NCI-H2171 (cell line): ENCODE measurements around the gene NKG7.
A peak's percentile ranks its signal among the peaks of the same experiment; 100 is the strongest.

Experiments
- DNase-seq: peaks from one replicate; lab custom pipeline; 2025; lab: John Stamatoyannopoulos, UW

The NKG7 gene

GRCh38 chr19:51359294-51359693 lies 13.2 kb downstream of the NKG7 start:
- DNase-seq = no peak

DNA sequence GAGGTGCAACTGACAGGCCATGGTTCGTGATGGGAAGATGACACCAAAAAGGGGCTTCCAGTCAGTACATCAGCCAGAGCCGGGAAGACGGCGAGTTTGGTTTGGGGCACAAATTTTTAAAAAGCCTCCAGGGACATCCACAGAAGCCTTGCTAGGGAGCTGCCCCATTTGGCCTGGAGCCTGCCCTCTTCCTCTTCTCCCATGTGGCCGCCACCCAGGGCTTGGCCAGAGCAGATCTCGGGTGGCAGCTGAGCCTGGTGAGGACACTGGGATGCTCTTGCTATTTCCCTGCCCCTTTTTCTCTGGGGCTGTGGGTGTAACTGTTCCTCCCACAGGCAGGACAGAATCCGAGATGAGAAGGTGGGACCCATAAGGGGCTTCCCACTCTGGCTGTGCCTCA lies 14.5 kb downstream of the NKG7 start:
- DNase-seq = no peak

GRCh38 chr19:51356159-51356801 lies 16.2 kb downstream of the NKG7 start:
- no peak for DNase-seq

DNA sequence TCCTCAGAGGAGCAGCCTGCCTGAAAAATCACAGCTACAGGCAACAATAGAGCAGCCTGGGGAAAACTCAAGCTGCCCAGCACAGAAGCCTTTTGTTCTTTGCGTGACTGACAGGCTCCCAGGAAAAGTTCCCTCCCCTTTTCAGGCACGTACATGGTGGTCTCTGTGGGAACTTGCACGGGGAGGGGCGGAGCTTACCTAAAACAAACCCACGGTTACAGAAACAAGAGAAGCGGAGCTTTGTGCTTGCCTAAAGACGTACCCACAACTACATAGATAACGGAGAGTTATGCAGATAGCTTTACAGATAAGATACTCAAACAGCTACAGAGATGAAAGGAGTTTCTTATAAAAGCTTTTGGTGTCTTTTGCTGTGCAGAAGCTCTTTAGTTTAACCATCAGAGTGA lies 17.7 kb downstream of the NKG7 start:
- no peak for DNase-seq

DNA sequence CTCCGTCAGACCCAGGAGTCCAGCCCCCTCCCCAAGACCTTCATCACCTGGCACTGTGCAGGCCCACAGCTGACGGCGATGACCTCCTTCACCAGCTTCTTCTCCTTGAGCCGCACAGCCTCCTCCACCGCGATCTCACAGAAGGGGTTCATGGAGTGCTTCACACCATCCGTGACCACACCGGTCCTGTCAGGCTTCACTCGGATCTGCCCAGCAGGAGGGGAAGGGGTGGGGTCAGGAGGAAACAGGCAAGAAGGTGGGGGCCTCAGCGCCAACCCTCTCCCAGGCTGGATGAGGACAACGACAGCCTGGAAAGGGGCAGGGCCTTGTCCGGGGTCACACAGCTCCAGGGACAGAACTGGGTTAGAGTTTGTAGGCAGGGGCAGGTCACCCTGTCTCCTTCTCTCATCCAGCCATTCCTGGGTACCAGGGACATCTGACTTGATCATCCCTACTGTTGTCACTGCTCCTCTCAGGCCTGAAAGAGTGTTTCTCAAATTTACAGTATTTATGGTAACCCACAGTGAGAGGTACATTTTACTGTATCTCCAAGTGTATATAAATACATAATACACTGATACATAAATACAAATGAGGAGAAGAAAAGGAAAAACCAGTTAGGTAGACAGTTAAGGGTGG lies 18.2 kb downstream of the NKG7 start:
- DNase-seq = no peak

DNA sequence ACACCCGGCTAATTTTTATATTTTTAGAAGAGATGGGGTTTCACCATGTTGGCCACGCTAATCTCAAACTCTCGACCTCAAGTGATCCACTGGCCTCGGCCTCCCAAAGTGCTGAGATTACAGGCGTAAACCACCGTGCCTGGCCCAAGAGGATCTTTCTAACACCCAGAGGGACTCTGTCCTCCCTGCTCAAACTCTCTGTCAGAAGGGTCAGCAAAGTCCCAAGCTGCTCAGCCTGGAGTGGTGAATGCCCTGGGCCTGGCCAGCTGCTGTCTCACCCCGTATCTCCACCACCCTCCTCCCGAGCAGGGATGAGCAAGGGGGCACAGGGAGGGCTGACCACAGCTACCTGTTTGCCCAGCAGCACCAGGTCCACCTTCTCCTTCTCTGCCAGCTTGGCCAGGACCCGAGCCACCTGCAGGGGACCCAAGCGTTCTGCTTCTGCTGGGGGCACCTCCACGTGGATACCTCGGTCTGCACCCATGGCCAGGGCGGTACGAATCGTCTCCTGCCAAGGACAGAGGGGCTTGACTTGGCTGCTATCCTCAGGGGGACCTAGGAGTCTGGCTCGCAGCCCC lies 19.6 kb downstream of the NKG7 start:
- no peak for DNase-seq

- no peak for DNase-seq
Measured at GRCh38 chr19:51351266-51351990, 21.0 kb downstream of the NKG7 start.

GRCh38 chr19:51347209-51347928 lies 25.1 kb downstream of the NKG7 start:
- DNase-seq = no peak

DNA sequence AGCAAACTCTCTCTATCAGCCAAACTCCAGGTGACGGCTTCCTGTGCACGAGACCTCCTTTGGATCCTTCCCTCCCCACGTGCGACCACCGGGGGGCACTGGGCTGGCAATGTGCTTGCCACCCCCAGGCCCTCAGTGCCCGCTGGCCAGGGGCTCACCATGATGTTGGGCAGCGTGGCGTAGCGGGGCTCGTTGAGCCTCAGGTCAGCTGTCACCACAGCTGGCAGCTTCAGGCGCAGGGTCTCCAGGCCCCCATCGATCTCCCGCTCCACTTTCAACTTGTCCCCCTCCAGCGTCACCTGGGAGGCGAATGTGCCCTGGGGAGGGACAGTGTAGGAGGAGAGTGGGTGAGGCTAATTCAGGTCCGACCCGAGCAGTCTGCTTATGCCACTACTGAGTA lies 25.7 kb downstream of the NKG7 start:
- no peak for DNase-seq

GRCh38 chr19:51345076-51345620 lies 27.3 kb downstream of the NKG7 start:
- no peak for DNase-seq

DNA sequence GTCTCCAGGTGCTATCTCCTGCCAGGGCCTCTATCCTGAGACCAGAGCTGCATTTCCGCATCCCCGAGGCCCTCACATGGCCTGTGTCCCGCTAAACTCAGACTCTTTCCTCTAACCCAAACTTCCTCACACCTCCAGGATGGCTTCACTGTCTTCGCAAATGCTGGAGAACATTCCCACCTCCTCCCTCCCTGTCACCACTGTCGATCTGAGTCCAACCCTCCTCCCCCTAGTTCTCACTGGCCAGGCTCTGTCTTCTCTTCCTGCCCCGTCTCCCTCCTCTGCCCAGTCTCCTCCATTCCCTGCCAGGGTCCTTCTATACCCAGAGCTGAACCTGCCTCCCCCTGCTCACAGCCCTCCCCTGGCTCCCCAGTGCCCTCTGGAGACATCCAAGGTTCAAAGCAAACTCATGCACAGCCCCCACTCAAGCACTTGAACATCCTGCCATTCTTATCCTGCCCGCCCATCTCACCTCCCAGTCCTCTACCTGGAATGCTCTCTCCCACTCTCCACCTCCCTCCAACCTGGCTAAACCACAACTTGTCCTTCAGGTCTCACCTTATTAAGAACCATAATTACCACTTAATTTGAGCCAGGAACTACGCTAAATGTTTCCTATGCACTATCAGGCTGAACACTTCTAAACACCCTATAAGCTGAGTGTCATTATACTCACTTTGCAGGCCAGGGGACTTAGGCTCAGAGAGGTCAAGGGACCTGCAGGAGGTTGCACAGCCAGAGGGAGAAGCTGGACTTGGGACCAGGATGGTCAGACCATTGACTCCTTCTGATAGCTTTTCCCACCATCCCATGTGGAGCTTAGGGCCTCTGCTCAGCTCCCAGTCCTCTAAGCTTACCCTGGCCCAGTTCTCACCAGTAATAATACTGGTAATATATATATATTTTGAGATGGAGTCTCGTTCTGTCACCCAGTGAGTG lies 29.6 kb downstream of the NKG7 start:
- DNase-seq = no peak

GRCh38 chr19:51341976-51342580 lies 30.4 kb downstream of the NKG7 start, which contains the start of gene VSIG10L:
TSS of gene VSIG10L (minus strand) at chr19:51342139. CDS start at chr19:51342124, 15 bp downstream.
- no peak for DNase-seq

DNA sequence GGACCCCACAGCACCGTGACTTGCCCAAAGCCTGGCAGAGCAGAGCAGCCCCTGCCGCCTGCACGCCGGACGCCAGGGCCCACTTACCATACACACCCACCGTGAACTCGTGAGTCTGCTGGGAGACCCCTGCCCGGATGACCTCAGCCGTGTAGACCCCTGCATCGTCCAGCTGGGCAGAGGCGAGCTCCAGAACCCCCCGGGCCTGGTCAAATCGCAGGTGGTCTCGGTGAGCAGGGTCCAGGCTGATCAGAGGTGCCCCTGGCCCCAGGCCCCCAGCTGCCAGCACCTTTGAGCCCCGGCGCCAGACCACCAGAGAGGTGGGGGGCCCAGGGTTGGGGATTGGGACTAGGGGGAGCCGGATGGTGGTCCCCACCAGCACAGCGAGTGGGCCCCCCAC lies 31.4 kb downstream of the NKG7 start:
- DNase-seq = no peak

GRCh38 chr19:51339687-51340656 lies 32.5 kb downstream of the NKG7 start:
- peak; percentile 55 for DNase-seq

- peak; percentile 30 for DNase-seq
Measured at GRCh38 chr19:51339313-51339686, 33.2 kb downstream of the NKG7 start.

- peak; percentile 64 for DNase-seq
Measured at GRCh38 chr19:51338563-51339312, 33.7 kb downstream of the NKG7 start.

GRCh38 chr19:51337861-51338562 lies 34.4 kb downstream of the NKG7 start:
- DNase-seq = no peak
